Fibroblast of mammary gland (primary cell): Measurements from ENCODE around the gene NID1.

Experiments
- DNase-seq: peaks from one replicate; pipeline ENCODE4 v3.0.0-alpha.2; 2010; ENCODE audit warnings: low read depth
- H3K4me3 ChIP-seq: 2 replicates; pipeline ENCODE4 v1.5.1; 2011; ENCODE audit warnings: low read depth, mild to moderate bottlenecking, low read length, moderate library complexity; ENCODE audit not compliant: control insufficient read depth
- TF ChIP-seq, protein P1 (sequence below): conservative IDR thresholded peaks from 2 replicates; pipeline ENCODE4 v1.5.1; 2011; ENCODE audit warnings: low read depth, low read length, inconsistent platforms; ENCODE audit not compliant: control insufficient read depth, insufficient read depth

The NID1 gene

DNA sequence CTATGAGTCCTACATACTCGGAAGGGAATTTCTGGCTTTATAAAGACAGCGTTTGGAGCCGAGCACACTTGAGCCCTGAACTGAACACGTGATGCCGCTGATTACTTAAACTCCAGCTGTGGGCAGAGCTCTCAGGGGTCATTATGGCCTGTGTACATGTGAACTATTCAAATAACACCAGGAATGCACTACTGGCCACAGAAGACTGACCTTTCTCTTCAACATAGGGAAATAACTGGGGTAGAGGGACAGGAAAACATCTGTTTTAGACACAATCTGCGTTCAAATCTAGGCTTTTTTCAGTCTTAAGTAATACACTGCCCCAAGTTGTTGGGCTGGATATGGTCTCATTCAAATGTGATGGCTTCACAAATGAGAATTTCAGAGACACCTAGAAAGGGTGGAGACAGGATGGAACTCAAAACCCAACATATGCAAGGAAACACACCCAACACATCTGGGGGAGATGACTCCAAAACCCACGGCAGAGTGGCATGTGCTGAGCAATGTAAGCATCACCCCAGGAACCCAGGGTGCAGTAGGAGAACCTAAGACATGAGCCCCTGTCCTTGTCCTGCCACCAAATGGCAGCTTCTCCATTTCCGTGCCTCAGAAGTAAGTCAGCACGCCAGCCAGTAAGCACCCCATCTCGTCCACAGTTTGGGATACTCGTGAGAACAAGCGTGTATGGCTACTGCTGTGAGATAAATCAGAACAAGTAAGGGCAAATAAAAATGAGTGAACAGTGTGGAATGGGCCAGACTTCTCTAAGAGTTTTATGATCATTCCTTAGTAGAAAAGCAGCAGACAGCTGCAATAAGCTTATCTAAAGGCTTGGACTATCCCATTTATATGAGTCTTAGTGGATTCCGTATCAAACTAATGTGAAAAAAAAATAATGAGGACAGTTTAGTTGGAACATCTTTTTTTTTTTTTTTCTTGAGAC, 24.9 kb downstream of the NID1 start:
- peak; percentile 94 for DNase-seq
- no peak overlapping the region for H3K4me3 ChIP-seq
- TF ChIP-seq, protein P1, sequence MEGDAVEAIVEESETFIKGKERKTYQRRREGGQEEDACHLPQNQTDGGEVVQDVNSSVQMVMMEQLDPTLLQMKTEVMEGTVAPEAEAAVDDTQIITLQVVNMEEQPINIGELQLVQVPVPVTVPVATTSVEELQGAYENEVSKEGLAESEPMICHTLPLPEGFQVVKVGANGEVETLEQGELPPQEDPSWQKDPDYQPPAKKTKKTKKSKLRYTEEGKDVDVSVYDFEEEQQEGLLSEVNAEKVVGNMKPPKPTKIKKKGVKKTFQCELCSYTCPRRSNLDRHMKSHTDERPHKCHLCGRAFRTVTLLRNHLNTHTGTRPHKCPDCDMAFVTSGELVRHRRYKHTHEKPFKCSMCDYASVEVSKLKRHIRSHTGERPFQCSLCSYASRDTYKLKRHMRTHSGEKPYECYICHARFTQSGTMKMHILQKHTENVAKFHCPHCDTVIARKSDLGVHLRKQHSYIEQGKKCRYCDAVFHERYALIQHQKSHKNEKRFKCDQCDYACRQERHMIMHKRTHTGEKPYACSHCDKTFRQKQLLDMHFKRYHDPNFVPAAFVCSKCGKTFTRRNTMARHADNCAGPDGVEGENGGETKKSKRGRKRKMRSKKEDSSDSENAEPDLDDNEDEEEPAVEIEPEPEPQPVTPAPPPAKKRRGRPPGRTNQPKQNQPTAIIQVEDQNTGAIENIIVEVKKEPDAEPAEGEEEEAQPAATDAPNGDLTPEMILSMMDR, result no peak

DNA sequence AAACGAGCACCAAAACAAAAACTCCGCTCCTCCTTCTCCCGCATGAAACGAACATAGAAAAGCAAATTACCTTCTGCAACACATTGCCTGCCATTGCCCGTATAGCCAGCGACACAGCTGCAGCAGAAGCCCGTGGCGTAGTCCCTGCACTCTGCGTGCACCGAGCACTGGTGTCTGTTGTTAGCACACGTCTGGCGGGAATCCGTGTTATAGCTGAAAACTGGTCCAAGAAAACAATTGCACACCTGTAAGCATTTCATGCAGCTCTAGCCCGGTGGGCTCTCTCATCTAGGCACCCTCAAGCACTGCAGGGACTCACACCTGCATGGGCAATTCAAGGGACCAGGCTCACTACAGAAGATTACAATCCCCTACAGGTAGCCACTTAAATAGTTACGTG, 26.9 kb downstream of the NID1 start:
- DNase-seq, result no peak
- TF ChIP-seq, protein P1, result no peak

DNA sequence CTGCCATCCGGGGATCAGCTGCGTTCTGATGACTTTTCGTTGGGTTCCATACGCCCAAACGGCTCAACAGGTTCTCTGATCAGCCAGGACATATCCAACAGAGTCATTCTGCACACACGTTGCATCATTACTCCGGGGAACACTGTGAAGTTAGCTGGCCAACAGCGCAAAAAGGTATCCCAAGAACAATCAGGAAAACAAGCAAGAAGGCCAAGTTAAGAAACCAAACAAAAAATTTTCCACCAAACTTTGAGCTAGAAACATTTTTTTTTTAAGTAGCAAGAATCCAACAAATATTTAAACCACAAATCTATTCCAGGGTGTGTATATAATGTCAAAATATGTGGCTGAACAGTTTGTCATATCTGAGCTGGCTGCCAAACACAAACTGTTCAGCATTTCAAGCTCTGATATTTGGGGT, 29.2 kb downstream of the NID1 start:
- no peak overlapping the region for H3K4me3 ChIP-seq
- TF ChIP-seq, protein P1, result no peak
- peak; percentile 86 for DNase-seq

More for the DNA sequence above, 26.9 kb downstream of the NID1 start:
- no peak overlapping the region for H3K4me3 ChIP-seq

DNA sequence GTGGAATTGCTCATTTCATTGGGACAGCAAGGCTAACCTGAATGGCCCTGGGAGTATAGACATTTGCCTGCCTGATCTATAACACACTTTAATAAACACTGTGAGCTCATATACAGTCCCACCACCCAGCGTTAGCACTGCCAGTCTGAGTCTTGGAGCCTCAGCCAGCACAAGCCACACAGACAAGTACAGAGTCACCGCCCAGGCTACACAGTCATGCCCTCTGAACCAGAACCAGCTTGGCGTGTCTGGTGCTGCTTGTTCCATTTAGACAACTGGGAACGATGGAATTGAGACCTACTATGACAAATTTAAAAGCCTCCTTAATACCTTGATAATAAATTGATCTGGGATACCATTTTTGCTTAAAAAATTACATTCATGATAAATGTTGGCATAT, 31.6 kb downstream of the NID1 start:
- no peak for DNase-seq
- TF ChIP-seq, protein P1, result no peak
- no peak overlapping the region for H3K4me3 ChIP-seq

DNA sequence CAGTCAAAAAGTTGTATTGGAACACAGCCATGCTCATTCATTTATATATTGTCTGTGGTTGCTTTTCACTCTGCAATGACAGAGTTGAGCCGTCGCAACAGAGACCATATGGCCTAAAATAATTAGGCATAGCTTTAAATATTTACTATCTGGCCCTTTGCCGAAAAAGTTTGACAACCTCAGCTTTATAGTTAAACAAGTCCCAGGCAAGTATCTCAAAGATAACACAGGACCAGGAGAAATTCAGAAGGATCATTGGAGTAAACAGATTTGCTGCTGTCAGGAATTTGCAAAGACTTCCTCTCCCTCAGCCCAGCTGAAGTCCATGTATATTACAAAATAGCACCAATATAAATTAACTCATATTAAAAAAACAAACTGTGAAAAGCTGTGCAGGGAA, 34.4 kb downstream of the NID1 start:
- no peak for DNase-seq
- no peak overlapping the region for H3K4me3 ChIP-seq
- TF ChIP-seq, protein P1, result no peak

DNA sequence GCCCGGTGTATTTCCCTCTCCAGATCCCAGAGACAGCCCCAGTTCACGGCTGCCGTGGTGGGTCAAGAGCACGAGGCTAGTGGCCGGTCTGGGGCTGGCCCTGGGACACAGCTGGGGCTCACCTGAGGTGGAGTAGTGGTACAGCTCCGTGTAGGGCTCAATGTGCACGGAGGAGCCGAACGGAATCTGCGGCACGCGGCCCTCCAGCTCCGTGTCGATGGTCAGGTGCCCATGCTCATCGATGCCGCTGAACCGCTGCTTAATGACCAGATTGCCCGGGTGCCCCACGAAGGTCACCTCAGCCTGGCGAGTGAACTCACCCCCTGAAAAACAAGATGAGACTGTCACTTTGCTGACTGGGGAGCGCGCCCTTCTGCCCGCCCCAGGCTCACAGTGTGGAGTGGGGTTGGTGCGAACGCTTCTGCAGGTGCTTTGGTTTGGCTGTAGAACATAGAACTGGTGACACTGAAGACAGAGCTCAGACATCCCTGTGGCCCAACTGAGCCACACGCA, 35.4 kb downstream of the NID1 start:
- no peak overlapping the region for H3K4me3 ChIP-seq
- DNase-seq, result no peak
- TF ChIP-seq, protein P1, result no peak

DNA sequence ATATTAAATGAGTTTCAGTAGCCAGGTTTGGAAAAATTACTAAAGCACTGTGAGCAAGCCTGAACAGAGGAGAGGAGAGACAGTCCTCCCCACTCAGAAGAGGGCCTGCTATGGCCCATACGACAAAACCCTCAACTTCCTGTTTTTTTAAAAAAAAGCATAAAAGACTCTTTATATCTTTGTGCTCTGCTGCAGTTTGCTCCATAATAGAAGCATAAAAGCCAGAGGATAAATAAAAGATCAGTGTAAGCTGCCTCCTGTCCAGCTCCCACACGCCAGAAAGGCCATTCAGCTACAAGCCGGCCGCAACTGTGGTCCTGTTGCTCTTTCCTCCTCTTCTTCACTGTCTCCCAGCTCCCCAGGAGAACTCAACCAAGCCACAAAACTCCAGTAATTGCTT, 37.8 kb downstream of the NID1 start:
- no peak for DNase-seq

More for the DNA sequence above, 37.8 kb downstream of the NID1 start:
- no peak overlapping the region for H3K4me3 ChIP-seq
- TF ChIP-seq, protein P1, result no peak
